Nephron (organoid): ENCODE data around the gene HLTF.

Experiments used
- H3K27ac Mint-ChIP-seq, 3 experiments: 2 replicates each; pipeline ENCODE4 v1.8.0; 2020; ENCODE audit warnings: mixed read lengths in 3 of 3, mild to moderate bottlenecking in 2 of 3, moderate library complexity in 1 of 3
- H3K27me3 Mint-ChIP-seq: 2 replicates; pipeline ENCODE4 v1.8.0; 2021; ENCODE audit warnings: low read depth, mild to moderate bottlenecking, moderate library complexity, mixed read lengths
- H3K36me3 Mint-ChIP-seq: 2 replicates; pipeline ENCODE4 v1.8.0; 2020; ENCODE audit warnings: low read depth, mixed read lengths
- H3K4me1 Mint-ChIP-seq: 2 replicates; pipeline ENCODE4 v1.8.0; 2020; ENCODE audit warnings: mixed read lengths
- H3K4me3 Mint-ChIP-seq, 3 experiments: 2 replicates each; pipeline ENCODE4 v1.8.0; 2020; ENCODE audit warnings: mild to moderate bottlenecking in 3 of 3, mixed read lengths in 3 of 3, moderate library complexity in 2 of 3
- H3K9me3 Mint-ChIP-seq: 2 replicates; pipeline ENCODE4 v1.8.0; 2020; ENCODE audit warnings: mixed read lengths
- CTCF ChIP-seq, 3 experiments: fragments of 200-600 bp; sonication (generic); IDR thresholded peaks; one replicate each; pipeline ENCODE4 v1.5.0; 2021; ENCODE audit warnings: antibody characterized with exemption in 3 of 3; ENCODE audit not compliant: unreplicated experiment in 3 of 3

HLTF gene

GRCh38 chr3:149091983-149092382 is 5.7 kb upstream of the HLTF start:
- TF ChIP-seq CTCF (IDR thresholded peaks at IDR 0.05; ENCODE audit: unreplicated experiment in 3 of 3): no peak
- Mint-ChIP-seq H3K27ac (no peak overlapping the region), H3K4me3 (no peak overlapping the region), H3K27me3 (no peaks in the 10 kb centered on the region), H3K4me1 (no peaks in the 10 kb centered on the region), H3K36me3 (no peaks in the 10 kb centered on the region), H3K9me3 (peaks cover 1% of the 10 kb centered on the region)

- H3K4me3 Mint-ChIP-seq: no peak overlapping the region
- H3K36me3 Mint-ChIP-seq: no peaks in the 10 kb centered on the region
- TF ChIP-seq CTCF (IDR thresholded peaks at IDR 0.05; ENCODE audit: unreplicated experiment in 3 of 3): no peak
- no peaks in the 10 kb centered on the region for H3K9me3 Mint-ChIP-seq
- no peaks in the 10 kb centered on the region for H3K27me3 Mint-ChIP-seq
- H3K4me1 Mint-ChIP-seq: no peaks in the 10 kb centered on the region
- no peak overlapping the region for H3K27ac Mint-ChIP-seq
Measured at GRCh38 chr3:149090907-149091306, 4.6 kb upstream of the HLTF start.

GRCh38 chr3:149090461-149090860 is 4.1 kb upstream of the HLTF start:
- H3K9me3 Mint-ChIP-seq: no peaks in the 10 kb centered on the region
- H3K36me3 Mint-ChIP-seq: peaks cover 3% of the 10 kb centered on the region
- no peaks in the 10 kb centered on the region for H3K27me3 Mint-ChIP-seq
- TF ChIP-seq CTCF (IDR thresholded peaks at IDR 0.05; ENCODE audit: unreplicated experiment in 3 of 3): no peak
- H3K4me3 Mint-ChIP-seq: no peak overlapping the region
- H3K4me1 Mint-ChIP-seq: peaks cover 4% of the 10 kb centered on the region
- H3K27ac Mint-ChIP-seq: no peak overlapping the region

- Mint-ChIP-seq H3K27me3 (no peaks in the 10 kb centered on the region), H3K36me3 (peaks cover 7% of the 10 kb centered on the region), H3K27ac (no peak overlapping the region), H3K4me1 (peaks cover 12% of the 10 kb centered on the region), H3K4me3 (peak overlapping the region in 2 of 3 experiments; percentile 5 to 44), H3K9me3 (no peaks in the 10 kb centered on the region)
- no peak for TF ChIP-seq CTCF (IDR thresholded peaks at IDR 0.05; ENCODE audit: unreplicated experiment in 3 of 3)
Measured at GRCh38 chr3:149089395-149089794, 3.1 kb upstream of the HLTF start.

- TF ChIP-seq CTCF (IDR thresholded peaks at IDR 0.05; ENCODE audit: unreplicated experiment in 3 of 3): no peak
- no peaks in the 10 kb centered on the region for H3K9me3 Mint-ChIP-seq
- peaks cover 18% of the 10 kb centered on the region for H3K4me1 Mint-ChIP-seq
- H3K27me3 Mint-ChIP-seq: no peaks in the 10 kb centered on the region
- no peak overlapping the region for H3K4me3 Mint-ChIP-seq
- peaks cover 18% of the 10 kb centered on the region for H3K36me3 Mint-ChIP-seq
- no peak overlapping the region for H3K27ac Mint-ChIP-seq
Measured at GRCh38 chr3:149087208-149087607, 875 bp upstream of the HLTF start.

GRCh38 chr3:149085828-149086231 is 503 bp downstream of the HLTF start:
- H3K27ac Mint-ChIP-seq: peak overlapping the region; percentile 51 to 94 (median 94)
- peaks cover 18% of the 10 kb centered on the region for H3K4me1 Mint-ChIP-seq
- H3K4me3 Mint-ChIP-seq: peak overlapping the region; percentile 97 to 98 (median 97)
- peaks cover 24% of the 10 kb centered on the region for H3K36me3 Mint-ChIP-seq
- no peaks in the 10 kb centered on the region for H3K27me3 Mint-ChIP-seq
- TF ChIP-seq CTCF (IDR thresholded peaks at IDR 0.05; ENCODE audit: unreplicated experiment in 3 of 3): no peak
- no peaks in the 10 kb centered on the region for H3K9me3 Mint-ChIP-seq
